Loucy (cell line): Measurements from ENCODE around the gene HAL.

Source experiments
- H2AFZ ChIP-seq: fragments of 200-600 bp; sonication (generic); 2 replicates; pipeline ENCODE4 v1.6.0; 2016; ENCODE audit warnings: antibody characterized with exemption, mild to moderate bottlenecking, low read length, moderate library complexity
- H3F3A ChIP-seq: fragments of 200-600 bp; 2 replicates; pipeline ENCODE4 v1.6.0; 2016; ENCODE audit warnings: antibody characterized with exemption, low read depth, mild to moderate bottlenecking
- H3K27me3 ChIP-seq: fragments of 200-600 bp; sonication (generic); 2 replicates; pipeline ENCODE4 v1.6.1; 2014; ENCODE audit warnings: low read length, mild to moderate bottlenecking; ENCODE audit not compliant: insufficient read depth, poor library complexity, severe bottlenecking
- H3K36me3 ChIP-seq: fragments of 200-600 bp; sonication (generic); 2 replicates; pipeline ENCODE4 v1.6.1; 2016; ENCODE audit warnings: low read length; ENCODE audit not compliant: insufficient read depth
- H3K4me1 ChIP-seq: fragments of 200-600 bp; sonication (generic); 2 replicates; pipeline ENCODE4 v1.5.1; 2014; ENCODE audit warnings: low read length, mild to moderate bottlenecking; ENCODE audit not compliant: insufficient read depth, poor library complexity, severe bottlenecking
- H3K4me2 ChIP-seq: fragments of 200-600 bp; sonication (generic); 2 replicates; pipeline ENCODE4 v1.6.0; 2014; ENCODE audit warnings: antibody characterized with exemption, low read length, low read depth, mild to moderate bottlenecking; ENCODE audit not compliant: poor library complexity, severe bottlenecking
- H3K4me3 ChIP-seq: fragments of 200-600 bp; sonication (generic); 2 replicates; pipeline ENCODE4 v1.5.1; 2014; ENCODE audit warnings: low read length, mild to moderate bottlenecking, mixed read lengths; ENCODE audit not compliant: poor library complexity, severe bottlenecking
- H3K79me2 ChIP-seq: fragments of 200-600 bp; sonication (generic); 2 replicates; pipeline ENCODE4 v1.6.1; 2014; ENCODE audit warnings: low read length; ENCODE audit not compliant: insufficient read depth
- H3K9ac ChIP-seq: fragments of 200-600 bp; sonication (generic); 2 replicates; pipeline ENCODE4 v1.6.0; 2014; ENCODE audit warnings: mild to moderate bottlenecking, low read depth, low read length, moderate library complexity; ENCODE audit not compliant: poor library complexity, severe bottlenecking
- H3K9me2 ChIP-seq: fragments of 200-600 bp; sonication (generic); replicated peaks from 2 replicates; pipeline ENCODE4 v1.6.1; 2016; ENCODE audit warnings: low read depth, low read length, mixed read lengths
- H3K9me3 ChIP-seq: fragments of 200-600 bp; sonication (generic); 2 replicates; pipeline ENCODE4 v1.6.1; 2014; ENCODE audit warnings: mild to moderate bottlenecking, antibody characterized with exemption, low read length, low read depth; ENCODE audit not compliant: insufficient read depth
- H4K20me1 ChIP-seq: fragments of 200-600 bp; sonication (generic); 2 replicates; pipeline ENCODE4 v1.6.0; 2014; ENCODE audit warnings: antibody characterized with exemption, low read length, mild to moderate bottlenecking; ENCODE audit not compliant: insufficient read depth, poor library complexity, severe bottlenecking
- CTCF ChIP-seq: fragments of 200-600 bp; sonication (generic); conservative IDR thresholded peaks from 2 replicates; pipeline ENCODE4 v1.5.1; 2014; ENCODE audit warnings: mild to moderate bottlenecking, antibody characterized with exemption, low read length
- EZH2phosphoT487 ChIP-seq: fragments of 200-600 bp; IDR thresholded peaks from 2 replicates; pipeline ENCODE4 v1.6.1; 2018; ENCODE audit warnings: antibody characterized with exemption, mild to moderate bottlenecking, moderate library complexity, borderline replicate concordance

HAL gene

GRCh38 chr12:95975491-95975890 is 20.7 kb downstream of the HAL start:
- Histone ChIP-seq H3K79me2 (no peaks in the 10 kb centered on the region), H3K9ac (no peak overlapping the region), H3K9me3 (no peaks in the 10 kb centered on the region), H3K9me2 (no peaks in the 10 kb centered on the region), H3K27me3 (no peaks in the 10 kb centered on the region), H4K20me1 (no peaks in the 10 kb centered on the region), H3K4me3 (no peak overlapping the region), H3K4me2 (no peak overlapping the region), H3F3A (no peaks in the 10 kb centered on the region), H3K36me3 (no peaks in the 10 kb centered on the region), H3K4me1 (no peaks in the 10 kb centered on the region), H2AFZ (no peak overlapping the region)
- no peak for TF ChIP-seq EZH2phosphoT487
- no peak for TF ChIP-seq CTCF

GRCh38 chr12:95974358-95974757 is 21.8 kb downstream of the HAL start:
- TF ChIP-seq EZH2phosphoT487 (no peak), CTCF (no peak)
- Histone ChIP-seq H2AFZ (no peak overlapping the region), H3K4me2 (no peak overlapping the region), H3K4me3 (no peak overlapping the region), H3K27me3 (no peaks in the 10 kb centered on the region), H3K9me3 (no peaks in the 10 kb centered on the region), H3F3A (no peaks in the 10 kb centered on the region), H3K4me1 (no peaks in the 10 kb centered on the region), H4K20me1 (no peaks in the 10 kb centered on the region), H3K36me3 (no peaks in the 10 kb centered on the region), H3K9ac (no peak overlapping the region), H3K9me2 (no peaks in the 10 kb centered on the region), H3K79me2 (no peaks in the 10 kb centered on the region)

GRCh38 chr12:95972832-95973456 is 23.2 kb downstream of the HAL start:
- H3K9ac ChIP-seq, result no peak overlapping the region
- H2AFZ ChIP-seq, result no peak overlapping the region
- H3K9me2 ChIP-seq, result no peaks in the 10 kb centered on the region
- no peaks in the 10 kb centered on the region for H3F3A ChIP-seq
- H3K4me3 ChIP-seq, result no peak overlapping the region
- TF ChIP-seq CTCF (no peak), EZH2phosphoT487 (no peak)
- no peak overlapping the region for H3K4me2 ChIP-seq
- no peaks in the 10 kb centered on the region for H3K4me1 ChIP-seq
- no peaks in the 10 kb centered on the region for H3K36me3 ChIP-seq
- no peaks in the 10 kb centered on the region for H3K9me3 ChIP-seq
- no peaks in the 10 kb centered on the region for H3K27me3 ChIP-seq
- H3K79me2 ChIP-seq, result no peaks in the 10 kb centered on the region
- H4K20me1 ChIP-seq, result no peaks in the 10 kb centered on the region
